ENCODE data around the gene NOTO. TPM values are rescaled to one million over a fixed set of nuclear protein-coding genes. Genes with fewer than 3 reads are reported as not detected.

The NOTO gene
- total and polyA plus RNA-seq, 2 donors (not counting 1 experiment from before 2014, with no cell fraction given) = not detected

- Histone ChIP-seq H3K4me3 (replicated peaks in 1 of 4; ENCODE audit: control extremely low read depth in 1 of 4, insufficient read depth in 1 of 4, low read depth in 3 of 4, low read length in 4 of 4) (no peak overlapping the region), H3K9me3 (ENCODE audit: control insufficient read depth, insufficient read depth, low read depth, low read length) (no peaks in the 10 kb centered on the region), H3K27ac (ENCODE audit: insufficient read depth, low read length) (no peak overlapping the region), H3K36me3 (ENCODE audit: control insufficient read depth, insufficient read depth, low read length) (no peaks in the 10 kb centered on the region), H4K20me1 (ENCODE audit: control insufficient read depth, extremely low read depth, insufficient read depth, low read length) (no peaks in the 10 kb centered on the region), H3K79me2 (ENCODE audit: control insufficient read depth, insufficient read depth, low read length) (no peaks in the 10 kb centered on the region), H3K27me3 (ENCODE audit: control insufficient read depth, insufficient read depth, low read length) (no peaks in the 10 kb centered on the region), H3K4me2 (ENCODE audit: extremely low read depth, insufficient read depth, low read length) (no peak overlapping the region), H2AFZ (ENCODE audit: low read length) (no peak overlapping the region), H3K9ac (ENCODE audit: insufficient read depth, low read length) (no peak overlapping the region), H3K4me1 (ENCODE audit: control insufficient read depth, extremely low read depth, insufficient read depth, low read length) (no peaks in the 10 kb centered on the region)
- TF ChIP-seq CTCF (conservative IDR thresholded peaks at IDR 0.05 in 1 of 2, IDR thresholded peaks at IDR 0.05 in 1 of 2; ENCODE audit: low read depth in 1 of 2, low read length in 2 of 2) = peak; percentile 35 to 45
- TF ChIP-seq EZH2 (IDR thresholded peaks at IDR 0.05; ENCODE audit: low read length, missing control alignments) = no peak
- peak; percentile 34 to 36 for DNase-seq (ENCODE audit: low read depth in 2 of 2)
These were observed 58.1 kb downstream of the NOTO start for GRCh38 chr2:73260338-73260984.

Other genes with a start within 250 kb of the NOTO start
- 10.0 and 13.9 TPM in 2 replicates for gene SFXN5, start 130.9 kb upstream of the NOTO start, total RNA-seq
- gene SFXN5, start 130.9 kb upstream of the NOTO start, polyA plus RNA-seq = 5.8 and 11.0 TPM in 2 replicates
- gene RAB11FIP5, start 89.6 kb upstream of the NOTO start, total RNA-seq = 22.3 and 35.0 TPM in 2 replicates
- 27.7 TPM in 2 replicates for gene RAB11FIP5, start 89.6 kb upstream of the NOTO start, polyA plus RNA-seq
- gene SMYD5, start 11.7 kb downstream of the NOTO start, total RNA-seq = 18.0 and 19.0 TPM in 2 replicates
- 16.9 and 18.5 TPM in 2 replicates for gene SMYD5, start 11.7 kb downstream of the NOTO start, polyA plus RNA-seq
- gene PRADC1, start 30.7 kb downstream of the NOTO start, total RNA-seq = 6.7 and 11.7 TPM in 2 replicates
- gene PRADC1, start 30.7 kb downstream of the NOTO start, polyA plus RNA-seq = 12.3 and 17.6 TPM in 2 replicates
- gene CCT7, start 31.7 kb downstream of the NOTO start, total RNA-seq = 262 and 299 TPM in 2 replicates
- gene CCT7, start 31.7 kb downstream of the NOTO start, polyA plus RNA-seq = 233 and 319 TPM in 2 replicates
- gene FBXO41, start 81.9 kb downstream of the NOTO start, total RNA-seq = 0.77 and 1.2 TPM in 2 replicates
- 0.38 and 0.51 TPM in 2 replicates for gene FBXO41, start 81.9 kb downstream of the NOTO start, polyA plus RNA-seq
- gene EGR4, start 91.0 kb downstream of the NOTO start, total RNA-seq = under 0.01 TPM in 1 of 2 replicates, not detected in the other
- gene EGR4, start 91.0 kb downstream of the NOTO start, polyA plus RNA-seq = not detected in 2 replicates
- gene ALMS1, start 183.3 kb downstream of the NOTO start, total RNA-seq = 12.3 and 13.4 TPM in 2 replicates
- 6.8 and 7.5 TPM in 2 replicates for gene ALMS1, start 183.3 kb downstream of the NOTO start, polyA plus RNA-seq

Data from fibroblast of lung (primary cell).